Vagina (tissue), 2 donors: ENCODE measurements around the gene NLRC4. TPM values are rescaled to one million over a fixed set of nuclear protein-coding genes. Genes with fewer than 3 reads are reported as not detected.
"Not testable (repeated sequence)": the region's sequence is repeated elsewhere in the genome, so short reads cannot be mapped to it uniquely, and the experiment has no call there.

Experiments
- DNase-seq, 2 donors: peaks; one replicate each; pipeline ENCODE4 v3.0.0-alpha.2; 2017; ENCODE audit errors: extremely low spot score in 2 of 2
- H3K27ac ChIP-seq: fragments of 200-600 bp; sonication (generic); one replicate; pipeline ENCODE4 v1.5.1; 2019
- H3K27me3 ChIP-seq: fragments of 200-600 bp; sonication (generic); one replicate; pipeline ENCODE4 v1.5.1; 2019
- H3K36me3 ChIP-seq, 2 donors: fragments of 200-600 bp; sonication (generic); one replicate each; pipeline ENCODE4 v1.5.1; 2017 to 2019
- H3K4me1 ChIP-seq: fragments of 200-600 bp; sonication (generic); one replicate; pipeline ENCODE4 v1.5.1; 2019
- H3K4me3 ChIP-seq, 2 donors: fragments of 200-600 bp; sonication (generic); 1 replicate in 1 of 2; 2 replicates in 1 of 2; pipeline ENCODE4 v1.5.1; 2016 to 2019
- H3K9me3 ChIP-seq: fragments of 200-600 bp; sonication (generic); one replicate; pipeline ENCODE4 v1.5.1; 2019
- POLR2A ChIP-seq, 2 donors: fragments of 450-650 bp; IDR thresholded peaks; one replicate each; pipeline ENCODE4 v1.6.1; 2017; ENCODE audit warnings: antibody characterized with exemption in 2 of 2, mild to moderate bottlenecking in 2 of 2, moderate library complexity in 2 of 2
- POLR2AphosphoS5 ChIP-seq, 2 donors: sonication (generic); formaldehyde crosslinking; IDR thresholded peaks; one replicate each; pipeline ENCODE4 v1.9.0; 2017; ENCODE audit warnings: antibody characterized with exemption in 2 of 2, mild to moderate bottlenecking in 2 of 2, low read depth in 1 of 2; ENCODE audit not compliant: insufficient read depth in 1 of 2
- intact Hi-C: fragments of 100-400 bp; cut with DNase I; formaldehyde crosslinking; loops from one replicate; pipeline ENCODE4 v1.15.1; 2023
- total RNA-seq: library from RNA; depleted of rRNA; stranded (reverse); fragments of >200 nt; gene quantifications from one replicate; pipeline ENCODE4 v1.2.3, GENCODE V29; 2016
- TF ChIP-seq, protein P1 (sequence below), 3 experiments: fragments of 450-650 bp in 2 of 3; fragments of 200-600 bp in 1 of 3; sonication (generic) in 1 of 3; IDR thresholded peaks; one replicate each; pipeline ENCODE4 v1.5.1; 2017 to 2019; ENCODE audit warnings: antibody characterized with exemption in 3 of 3, mild to moderate bottlenecking in 2 of 3, moderate library complexity in 2 of 3

Gene NLRC4
- total RNA-seq, 1 donor from 2014 or later: 0.74 TPM

DNA sequence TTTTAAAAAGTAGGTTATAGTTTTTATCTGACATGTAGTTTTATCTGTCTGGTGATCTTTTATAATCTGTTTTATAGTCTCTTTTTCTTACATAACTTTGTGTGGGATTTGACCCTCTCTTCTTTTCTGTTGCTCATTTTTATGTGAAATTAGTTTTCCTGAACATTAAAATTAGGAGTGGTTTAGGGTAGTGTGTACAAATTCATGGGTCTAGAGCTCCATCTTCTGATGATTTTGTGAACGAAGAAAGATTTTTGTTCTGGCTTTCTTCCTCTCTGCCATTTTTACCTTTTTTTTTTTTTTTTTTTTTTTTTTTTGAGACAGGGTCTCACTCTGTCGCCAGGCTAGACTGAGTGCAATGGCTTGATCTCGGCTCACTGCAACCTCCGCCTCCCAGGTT is 52.4 kb downstream of the NLRC4 start:
- no peak for DNase-seq
- H3K4me3 ChIP-seq: no peak overlapping the region
- TF ChIP-seq POLR2AphosphoS5 (IDR thresholded peaks at IDR 0.05; ENCODE audit: insufficient read depth in 1 of 2, low read depth in 1 of 2): no peak
- no peak for TF ChIP-seq POLR2A (IDR thresholded peaks at IDR 0.05)
- TF ChIP-seq, protein P1, sequence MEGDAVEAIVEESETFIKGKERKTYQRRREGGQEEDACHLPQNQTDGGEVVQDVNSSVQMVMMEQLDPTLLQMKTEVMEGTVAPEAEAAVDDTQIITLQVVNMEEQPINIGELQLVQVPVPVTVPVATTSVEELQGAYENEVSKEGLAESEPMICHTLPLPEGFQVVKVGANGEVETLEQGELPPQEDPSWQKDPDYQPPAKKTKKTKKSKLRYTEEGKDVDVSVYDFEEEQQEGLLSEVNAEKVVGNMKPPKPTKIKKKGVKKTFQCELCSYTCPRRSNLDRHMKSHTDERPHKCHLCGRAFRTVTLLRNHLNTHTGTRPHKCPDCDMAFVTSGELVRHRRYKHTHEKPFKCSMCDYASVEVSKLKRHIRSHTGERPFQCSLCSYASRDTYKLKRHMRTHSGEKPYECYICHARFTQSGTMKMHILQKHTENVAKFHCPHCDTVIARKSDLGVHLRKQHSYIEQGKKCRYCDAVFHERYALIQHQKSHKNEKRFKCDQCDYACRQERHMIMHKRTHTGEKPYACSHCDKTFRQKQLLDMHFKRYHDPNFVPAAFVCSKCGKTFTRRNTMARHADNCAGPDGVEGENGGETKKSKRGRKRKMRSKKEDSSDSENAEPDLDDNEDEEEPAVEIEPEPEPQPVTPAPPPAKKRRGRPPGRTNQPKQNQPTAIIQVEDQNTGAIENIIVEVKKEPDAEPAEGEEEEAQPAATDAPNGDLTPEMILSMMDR (IDR thresholded peaks at IDR 0.05): no peak
- H3K27ac ChIP-seq: no peak overlapping the region
- no peaks in the 10 kb centered on the region for H3K27me3 ChIP-seq
- H3K36me3 ChIP-seq: no peaks in the 10 kb centered on the region
- intact Hi-C loops: no loop called here
- no peaks in the 10 kb centered on the region for H3K9me3 ChIP-seq
- H3K4me1 ChIP-seq: no peaks in the 10 kb centered on the region

DNA sequence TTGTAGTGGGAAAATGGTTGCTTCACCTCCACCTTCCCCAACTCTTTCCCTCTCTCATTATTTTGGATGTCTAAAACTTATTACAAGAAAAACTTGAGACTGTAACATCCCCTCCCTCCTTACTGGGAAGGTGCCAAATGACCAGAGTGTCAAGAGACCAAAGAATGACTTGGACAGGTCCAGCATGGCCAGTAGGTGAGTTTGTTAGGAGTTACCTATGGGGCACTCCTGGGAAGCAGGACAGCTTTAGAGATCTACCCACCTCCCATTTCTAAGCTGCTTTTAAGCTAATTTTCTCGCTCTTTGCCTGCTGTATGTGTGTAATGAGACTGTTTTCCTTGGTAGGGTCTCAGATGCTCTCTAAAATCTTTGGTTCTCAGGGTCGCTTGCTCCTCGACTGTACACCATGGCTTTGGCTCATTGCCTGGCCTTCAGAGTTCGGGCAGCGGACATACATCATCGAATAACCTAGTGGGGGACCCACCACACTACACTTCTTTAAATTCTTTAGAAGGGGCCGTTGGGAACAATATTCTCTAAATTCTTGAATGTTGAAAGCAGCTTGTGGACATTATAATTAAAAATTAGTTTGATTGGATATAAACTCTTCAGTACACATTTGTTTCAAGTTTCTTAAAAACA is 53.8 kb downstream of the NLRC4 start:
- DNase-seq: no peak

DNA sequence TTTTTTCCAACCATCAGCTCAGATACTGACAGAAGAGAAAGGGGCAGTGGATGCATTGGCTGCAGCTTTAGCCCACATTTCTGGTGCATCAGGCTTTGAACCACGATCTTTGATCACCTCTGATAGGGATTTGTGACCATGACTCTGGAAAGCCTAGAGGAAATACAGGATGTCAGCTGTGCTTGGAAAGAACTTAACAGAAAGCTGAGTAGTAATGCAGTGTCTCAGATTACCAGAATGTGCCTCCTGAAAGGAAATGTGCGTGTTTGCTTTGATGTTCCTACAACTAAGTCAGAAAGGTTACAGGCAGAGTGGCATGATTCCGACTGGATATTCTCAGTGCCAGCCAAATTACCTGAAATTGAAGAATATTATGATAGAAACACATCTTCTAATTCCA is 61.3 kb downstream of the NLRC4 start:
- H3K27ac ChIP-seq, intact Hi-C loops, H3K4me3 ChIP-seq, H3K27me3 ChIP-seq, H3K9me3 ChIP-seq, H3K4me1 ChIP-seq, DNase-seq: not testable (repeated sequence)
- peaks cover 0 to 14% of the 10 kb centered on the region in 2 donors for H3K36me3 ChIP-seq

More for the DNA sequence above, 53.8 kb downstream of the NLRC4 start:
- H3K4me3 ChIP-seq: no peak overlapping the region
- H3K27ac ChIP-seq: no peak overlapping the region
- no peaks in the 10 kb centered on the region for H3K36me3 ChIP-seq
- TF ChIP-seq POLR2AphosphoS5 (IDR thresholded peaks at IDR 0.05; ENCODE audit: insufficient read depth in 1 of 2, low read depth in 1 of 2) (no peak), POLR2A (IDR thresholded peaks at IDR 0.05) (no peak)
- TF ChIP-seq, protein P1 (IDR thresholded peaks at IDR 0.05): no peak
- intact Hi-C loops: no loop called here
- no peaks in the 10 kb centered on the region for H3K9me3 ChIP-seq
- H3K4me1 ChIP-seq: no peaks in the 10 kb centered on the region
- no peaks in the 10 kb centered on the region for H3K27me3 ChIP-seq

DNA sequence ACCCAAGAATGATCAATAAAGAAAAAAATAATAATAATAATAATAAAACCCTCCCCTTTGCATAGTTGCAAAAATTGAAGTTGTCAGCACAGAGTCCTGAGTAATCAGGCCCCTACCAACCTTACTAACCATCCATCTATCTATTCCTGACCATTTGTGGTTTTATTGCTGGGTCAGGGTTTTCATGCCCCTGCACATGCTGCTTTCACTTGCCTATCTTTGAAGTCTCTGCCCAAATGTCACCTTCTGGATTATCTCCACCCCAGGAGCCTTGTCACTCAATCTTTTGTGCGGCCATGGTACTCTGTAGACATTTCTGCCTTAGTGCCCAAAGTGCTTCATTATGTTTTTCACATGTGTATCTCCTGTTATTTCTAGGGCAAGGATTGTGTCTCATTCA is 63.9 kb downstream of the NLRC4 start:
- no peak overlapping the region for H3K4me3 ChIP-seq
- no peaks in the 10 kb centered on the region for H3K27me3 ChIP-seq
- H3K36me3 ChIP-seq: peaks cover 0 to 22% of the 10 kb centered on the region in 2 donors
- no peaks in the 10 kb centered on the region for H3K9me3 ChIP-seq
- no peak for TF ChIP-seq POLR2A (IDR thresholded peaks at IDR 0.05)
- TF ChIP-seq POLR2AphosphoS5 (IDR thresholded peaks at IDR 0.05; ENCODE audit: insufficient read depth in 1 of 2, low read depth in 1 of 2): no peak
- TF ChIP-seq, protein P1 (IDR thresholded peaks at IDR 0.05): no peak
- intact Hi-C loops: no loop called here
- no peak overlapping the region for H3K27ac ChIP-seq
- no peak for DNase-seq
- no peaks in the 10 kb centered on the region for H3K4me1 ChIP-seq

DNA sequence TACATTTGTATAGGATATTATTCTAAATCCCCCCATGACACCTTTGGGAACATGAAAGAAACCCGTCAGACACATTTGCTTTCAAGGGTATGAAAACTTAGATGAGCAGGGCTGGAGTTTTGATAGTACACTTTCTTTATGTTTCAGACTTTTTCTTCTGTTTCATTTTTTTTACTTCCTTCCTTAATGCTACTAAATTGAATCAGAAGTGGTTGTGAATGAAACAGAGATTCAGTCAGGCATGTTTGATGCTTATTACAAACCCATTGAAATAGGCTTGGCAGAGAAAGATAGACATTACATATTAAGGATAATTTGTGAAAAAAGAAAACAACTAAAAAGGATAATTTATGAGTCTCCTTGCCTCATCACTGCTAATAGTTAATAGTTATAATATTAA is 72.3 kb downstream of the NLRC4 start:
- H3K27ac ChIP-seq: no peak overlapping the region
- peaks cover 0 to 1% of the 10 kb centered on the region in 2 donors for H3K36me3 ChIP-seq
- TF ChIP-seq, protein P1 (IDR thresholded peaks at IDR 0.05): no peak
- TF ChIP-seq POLR2AphosphoS5 (IDR thresholded peaks at IDR 0.05; ENCODE audit: insufficient read depth in 1 of 2, low read depth in 1 of 2) (no peak), POLR2A (IDR thresholded peaks at IDR 0.05) (no peak)
- DNase-seq: no peak
- no peaks in the 10 kb centered on the region for H3K27me3 ChIP-seq
- H3K9me3 ChIP-seq: no peaks in the 10 kb centered on the region
- H3K4me1 ChIP-seq: no peaks in the 10 kb centered on the region
- intact Hi-C loops: no loop called here
- no peak overlapping the region for H3K4me3 ChIP-seq
